DND-41 (cell line): ENCODE data around the gene CCNA2.

ENCODE experiments used
- ATAC-seq: fragments of 200-7000 bp; cut with Tn5 transposase; 3 replicates; pipeline ENCODE4 v1.9.1; 2021; ENCODE audit warnings: low read depth; ENCODE audit not compliant: insufficient read depth
- DNase-seq: peaks from one replicate; pipeline ENCODE4 v3.0.0-alpha.2; 2020
- H2AFZ ChIP-seq: 2 replicates; pipeline ENCODE4 v1.6.0; 2012; ENCODE audit warnings: low read depth, low read length
- H3K27ac ChIP-seq: 2 replicates; pipeline ENCODE4 v1.5.1; 2012; ENCODE audit warnings: low read length, inconsistent platforms
- H3K27me3 ChIP-seq: fragments of 200-600 bp; sonication (generic); 2 replicates; pipeline ENCODE4 v1.6.0; 2012; ENCODE audit warnings: low read length, mild to moderate bottlenecking, inconsistent platforms; ENCODE audit not compliant: insufficient read depth, poor library complexity
- H3K36me3 ChIP-seq: 2 replicates; pipeline ENCODE4 v1.5.1; 2012; ENCODE audit warnings: low read length, inconsistent platforms; ENCODE audit not compliant: insufficient read depth
- H3K4me1 ChIP-seq: 2 replicates; pipeline ENCODE4 v1.5.1; 2012; ENCODE audit warnings: mild to moderate bottlenecking, low read length; ENCODE audit not compliant: insufficient read depth
- H3K4me2 ChIP-seq: 2 replicates; pipeline ENCODE4 v1.6.0; 2012; ENCODE audit warnings: mild to moderate bottlenecking, moderate library complexity, low read length, inconsistent platforms; ENCODE audit not compliant: insufficient read depth
- H3K4me3 ChIP-seq, 2 experiments: fragments of 200-600 bp in 1 of 2; shearing (Covaris generic) in 1 of 2; 2 replicates each; pipeline ENCODE4 v1.5.1; 2012 to 2016; ENCODE audit warnings: inconsistent platforms in 2 of 2, low read length in 2 of 2, mild to moderate bottlenecking in 2 of 2, low read depth in 1 of 2, moderate library complexity in 1 of 2
- H3K79me2 ChIP-seq: 2 replicates; pipeline ENCODE4 v1.6.0; 2012; ENCODE audit warnings: low read length, inconsistent platforms; ENCODE audit not compliant: insufficient read depth
- H3K9ac ChIP-seq: 2 replicates; pipeline ENCODE4 v1.6.0; 2012; ENCODE audit warnings: low read depth, mild to moderate bottlenecking, inconsistent platforms, low read length, moderate library complexity
- H3K9me3 ChIP-seq: 2 replicates; pipeline ENCODE4 v1.5.1; 2012; ENCODE audit warnings: low read length, moderate library complexity, mild to moderate bottlenecking, inconsistent platforms; ENCODE audit not compliant: insufficient read depth, severe bottlenecking
- H4K20me1 ChIP-seq: 2 replicates; pipeline ENCODE4 v1.6.0; 2012; ENCODE audit warnings: low read length; ENCODE audit not compliant: insufficient read depth
- EZH2 ChIP-seq: IDR thresholded peaks from 3 replicates; pipeline ENCODE4 v1.6.1; 2012; ENCODE audit warnings: borderline replicate concordance, low read depth, mild to moderate bottlenecking, moderate library complexity, low read length, inconsistent platforms; ENCODE audit not compliant: severe bottlenecking
- TF ChIP-seq, protein P1 (sequence below): IDR thresholded peaks from 2 replicates; pipeline ENCODE4 v1.5.1; 2012; ENCODE audit warnings: borderline replicate concordance, low read length, moderate library complexity, mild to moderate bottlenecking; ENCODE audit not compliant: poor library complexity, severe bottlenecking; ENCODE audit errors: extremely low read depth

Gene CCNA2

DNA sequence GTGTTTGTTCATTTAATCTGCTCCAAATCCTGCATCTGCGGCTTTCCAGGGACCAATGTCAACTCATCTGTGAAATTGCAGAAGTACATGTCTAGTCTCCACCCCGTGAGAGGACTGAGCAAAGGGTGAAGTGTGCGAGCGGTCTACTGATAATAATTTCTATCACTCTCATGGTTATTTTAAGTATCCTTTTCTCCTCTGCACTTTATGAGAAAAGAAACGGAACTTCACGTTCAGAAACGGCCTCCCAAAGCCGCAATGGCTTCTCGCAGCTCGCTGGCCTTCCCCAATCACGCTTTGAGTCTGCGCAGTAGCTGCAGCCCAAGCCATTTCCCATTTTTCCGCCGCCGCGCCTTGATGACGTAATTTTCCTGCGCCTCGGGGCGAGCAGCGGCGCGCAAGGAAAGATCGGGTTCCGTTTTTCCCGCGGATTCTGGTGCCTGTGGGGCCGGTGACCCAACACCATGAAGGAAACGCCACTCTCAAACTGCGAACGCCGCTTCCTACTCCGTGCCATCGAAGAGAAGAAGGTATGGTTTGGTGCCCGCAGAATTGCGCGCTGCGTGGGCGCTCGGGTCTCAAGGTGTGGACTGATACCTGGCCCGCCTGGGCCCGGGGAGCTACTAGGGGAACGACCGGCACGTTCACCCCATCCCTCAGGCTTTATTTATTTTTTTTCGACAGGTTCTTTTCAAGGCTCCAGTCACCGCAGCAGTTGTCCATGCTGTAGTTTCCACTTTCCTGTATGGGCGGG, 22.5 kb downstream of the CCNA2 start, which contains the start of gene EXOSC9:
Gene EXOSC9, plus strand, starts transcription at position 363 of the 754 bp plus-strand sequence. Its CDS starts 102 bp downstream, at position 465.
- Histone ChIP-seq H3K4me1 (peaks cover 81% of the 10 kb centered on the region), H3K27me3 (no peaks in the 10 kb centered on the region), H3K4me3 (peak within 1 kb of the TSS; percentile 90 to 93), H3K27ac (peak within 1 kb of the TSS; percentile 95), H4K20me1 (peaks cover 3% of the 10 kb centered on the region; the same call in 1 of the 2 replicates), H3K9ac (peak within 1 kb of the TSS; percentile 91), H3K4me2 (peak within 1 kb of the TSS; percentile 64), H3K9me3 (no peaks in the 10 kb centered on the region), H3K36me3 (peaks cover 41% of the 10 kb centered on the region), H2AFZ (peak within 1 kb of the TSS; percentile 97), H3K79me2 (peaks cover 52% of the 10 kb centered on the region)
- ATAC-seq = peak; percentile 81
- peak; percentile 94 for DNase-seq
- TF ChIP-seq, protein P1, sequence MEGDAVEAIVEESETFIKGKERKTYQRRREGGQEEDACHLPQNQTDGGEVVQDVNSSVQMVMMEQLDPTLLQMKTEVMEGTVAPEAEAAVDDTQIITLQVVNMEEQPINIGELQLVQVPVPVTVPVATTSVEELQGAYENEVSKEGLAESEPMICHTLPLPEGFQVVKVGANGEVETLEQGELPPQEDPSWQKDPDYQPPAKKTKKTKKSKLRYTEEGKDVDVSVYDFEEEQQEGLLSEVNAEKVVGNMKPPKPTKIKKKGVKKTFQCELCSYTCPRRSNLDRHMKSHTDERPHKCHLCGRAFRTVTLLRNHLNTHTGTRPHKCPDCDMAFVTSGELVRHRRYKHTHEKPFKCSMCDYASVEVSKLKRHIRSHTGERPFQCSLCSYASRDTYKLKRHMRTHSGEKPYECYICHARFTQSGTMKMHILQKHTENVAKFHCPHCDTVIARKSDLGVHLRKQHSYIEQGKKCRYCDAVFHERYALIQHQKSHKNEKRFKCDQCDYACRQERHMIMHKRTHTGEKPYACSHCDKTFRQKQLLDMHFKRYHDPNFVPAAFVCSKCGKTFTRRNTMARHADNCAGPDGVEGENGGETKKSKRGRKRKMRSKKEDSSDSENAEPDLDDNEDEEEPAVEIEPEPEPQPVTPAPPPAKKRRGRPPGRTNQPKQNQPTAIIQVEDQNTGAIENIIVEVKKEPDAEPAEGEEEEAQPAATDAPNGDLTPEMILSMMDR = no peak
- TF ChIP-seq EZH2 = no peak

DNA sequence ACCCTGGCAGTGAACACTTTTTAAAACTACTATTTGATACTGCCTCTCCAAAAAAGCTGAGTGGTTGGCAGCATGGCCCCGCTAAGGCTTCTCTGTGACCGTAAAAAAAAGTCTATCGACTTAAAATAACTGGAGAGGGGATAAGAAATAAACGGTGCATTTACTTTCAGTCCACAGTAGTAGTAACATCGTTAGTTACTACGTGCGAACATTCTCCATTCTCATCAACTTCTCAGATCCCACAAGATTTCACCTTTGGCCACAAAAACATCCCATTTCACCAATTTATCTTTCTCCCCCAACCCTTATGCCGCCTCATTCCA, 23.1 kb downstream of the CCNA2 start:
- DNase-seq (no peak), ATAC-seq (peak; percentile 13)
- peak overlapping the region; percentile 90 to 93 for H3K4me3 ChIP-seq
- peaks cover 51% of the 10 kb centered on the region for H3K79me2 ChIP-seq
- peak overlapping the region; percentile 67 for H2AFZ ChIP-seq
- no peak for TF ChIP-seq EZH2
- TF ChIP-seq, protein P1 = no peak
- no peaks in the 10 kb centered on the region for H3K9me3 ChIP-seq
- H3K9ac ChIP-seq = peak overlapping the region; percentile 91
- peak overlapping the region; percentile 64 for H3K4me2 ChIP-seq
- H4K20me1 ChIP-seq = peaks cover 3% of the 10 kb centered on the region; the same call in 1 of the 2 replicates
- peak overlapping the region; percentile 95 for H3K27ac ChIP-seq
- peaks cover 35% of the 10 kb centered on the region for H3K36me3 ChIP-seq
- peaks cover 82% of the 10 kb centered on the region for H3K4me1 ChIP-seq
- H3K27me3 ChIP-seq = no peaks in the 10 kb centered on the region

DNA sequence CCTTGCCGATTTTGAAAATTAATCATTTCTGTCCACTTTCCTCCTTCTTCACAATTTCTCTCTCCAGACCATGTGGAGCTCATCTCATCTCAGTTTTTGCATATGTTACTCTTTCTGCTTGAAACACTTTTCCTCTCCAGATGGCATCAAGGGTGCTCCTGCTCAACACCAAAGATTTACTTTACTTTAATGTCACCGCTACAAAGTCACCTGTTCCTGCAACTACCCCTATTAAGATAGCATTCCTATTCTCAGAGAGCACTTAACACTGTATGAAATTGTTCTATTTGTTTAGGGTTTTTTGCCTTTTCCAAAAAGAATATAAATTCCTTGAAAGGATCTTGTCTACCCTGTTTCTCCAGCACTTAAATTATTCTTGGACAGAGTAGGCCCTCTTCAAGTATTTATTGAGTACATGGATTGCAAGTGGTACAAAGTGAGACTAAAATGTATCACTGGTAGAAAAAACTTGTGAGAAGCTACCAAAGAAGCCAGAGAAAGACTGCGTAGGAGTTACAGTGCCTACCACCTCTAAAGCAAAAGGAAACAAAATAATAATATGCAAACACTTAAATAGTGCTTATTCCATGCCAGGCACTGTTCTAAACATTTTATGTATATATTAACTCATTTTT, 23.7 kb downstream of the CCNA2 start:
- H3K36me3 ChIP-seq = peaks cover 29% of the 10 kb centered on the region
- no peak for DNase-seq
- peak overlapping the region; percentile 91 for H3K9ac ChIP-seq
- H4K20me1 ChIP-seq = peaks cover 3% of the 10 kb centered on the region; the same call in 1 of the 2 replicates
- no peaks in the 10 kb centered on the region for H3K9me3 ChIP-seq
- peak overlapping the region; percentile 64 for H3K4me2 ChIP-seq
- H2AFZ ChIP-seq = peak overlapping the region; percentile 54
- peak overlapping the region in 1 of 2 experiments; percentile 90; a peak in 1 of 4 replicates for H3K4me3 ChIP-seq
- TF ChIP-seq, protein P1 = no peak
- no peak for TF ChIP-seq EZH2
- H3K27me3 ChIP-seq = no peaks in the 10 kb centered on the region
- no peak for ATAC-seq
- H3K4me1 ChIP-seq = peaks cover 84% of the 10 kb centered on the region
- H3K27ac ChIP-seq = peak overlapping the region; percentile 95
- H3K79me2 ChIP-seq = peaks cover 45% of the 10 kb centered on the region
